Karpas-422 (cell line): ENCODE results near the gene HARS2. TPM values are rescaled to one million over a fixed set of nuclear protein-coding genes. Genes with fewer than 3 reads are reported as not detected.

Source experiments
- DNase-seq: peaks from one replicate; pipeline ENCODE4 v3.0.0-alpha.2; 2015
- H2AFZ ChIP-seq: fragments of 200-600 bp; sonication (generic); 2 replicates; pipeline ENCODE4 v1.6.1; 2014; ENCODE audit warnings: antibody characterized with exemption, low read length, mixed read lengths
- H3K27ac ChIP-seq: fragments of 200-600 bp; sonication (generic); 2 replicates; pipeline ENCODE4 v1.5.1; 2014; ENCODE audit warnings: mild to moderate bottlenecking, low read length, moderate library complexity
- H3K27me3 ChIP-seq: fragments of 200-600 bp; sonication (generic); 2 replicates; pipeline ENCODE4 v1.6.1; 2014; ENCODE audit warnings: low read length, mixed read lengths
- H3K36me3 ChIP-seq: fragments of 200-600 bp; sonication (generic); 2 replicates; pipeline ENCODE4 v1.6.1; 2014; ENCODE audit warnings: low read length, mixed read lengths; ENCODE audit not compliant: insufficient read depth
- H3K4me1 ChIP-seq: fragments of 200-600 bp; sonication (generic); 2 replicates; pipeline ENCODE4 v1.6.1; 2014; ENCODE audit warnings: mild to moderate bottlenecking, low read length, mixed read lengths
- H3K4me2 ChIP-seq: fragments of 200-600 bp; sonication (generic); 2 replicates; pipeline ENCODE4 v1.6.1; 2014; ENCODE audit warnings: low read length, low read depth, mild to moderate bottlenecking; ENCODE audit not compliant: poor library complexity, severe bottlenecking
- H3K4me3 ChIP-seq: fragments of 200-600 bp; sonication (generic); 2 replicates; pipeline ENCODE4 v1.5.1; 2014; ENCODE audit warnings: mild to moderate bottlenecking, antibody characterized with exemption, low read length, mixed read lengths
- H3K79me2 ChIP-seq: fragments of 200-600 bp; sonication (generic); 2 replicates; pipeline ENCODE4 v1.6.1; 2014; ENCODE audit warnings: mild to moderate bottlenecking, low read length, mixed read lengths
- H3K9ac ChIP-seq: fragments of 200-600 bp; sonication (generic); 2 replicates; pipeline ENCODE4 v1.6.0; 2014; ENCODE audit warnings: low read length
- H3K9me2 ChIP-seq: fragments of 200-600 bp; sonication (generic), shearing (Covaris generic); replicated peaks from 2 replicates; pipeline ENCODE4 v1.6.0; 2014; ENCODE audit warnings: mild to moderate bottlenecking, low read length, moderate library complexity; ENCODE audit not compliant: insufficient read depth
- H3K9me3 ChIP-seq: fragments of 300-700, 200-600 bp; sonication (generic); 2 replicates; pipeline ENCODE4 v1.6.1; 2014; ENCODE audit warnings: low read length, mixed read lengths
- H4K20me1 ChIP-seq: fragments of 200-600 bp; sonication (generic); 2 replicates; pipeline ENCODE4 v1.6.1; 2014; ENCODE audit warnings: mild to moderate bottlenecking, antibody characterized with exemption, low read length, low read depth; ENCODE audit not compliant: insufficient read depth
- small RNA-seq: library from RNA; depleted of rRNA; stranded (forward); fragments of <200 nt; gene quantifications from one replicate; pipeline ENCODE3, GENCODE V24; 2014
- total RNA-seq: library from RNA; depleted of rRNA; stranded (reverse); fragments of >200 nt; shearing (Covaris generic); gene quantifications from 2 replicates; pipeline ENCODE4 v1.2.3, GENCODE V29; 2014; ENCODE audit warnings: low replicate concordance; rRNA removed

HARS2 gene
- total RNA-seq, 1 experiment from 2014 or later: 18.1 TPM

DNA sequence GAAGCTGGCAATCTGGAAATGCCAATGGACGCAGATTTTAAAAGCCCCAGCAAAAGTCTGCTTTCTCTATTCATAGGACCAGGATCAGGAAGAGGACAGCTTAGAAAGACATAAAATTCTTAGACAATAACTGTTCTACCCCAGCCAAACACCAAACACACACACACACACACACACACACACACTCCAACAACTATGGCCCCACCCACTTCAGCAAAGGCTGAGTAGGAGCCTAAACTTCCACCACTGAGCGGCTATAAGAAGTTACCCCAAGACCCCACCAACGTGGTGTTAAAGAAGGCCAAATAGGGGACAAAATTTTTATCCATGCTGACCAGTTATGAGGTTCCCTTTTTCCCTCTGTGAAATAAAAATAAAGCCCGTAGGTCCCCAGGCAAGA is 41.8 kb downstream of the HARS2 start:
- DNase-seq: no peak
- no peak overlapping the region for H2AFZ ChIP-seq
- no peak overlapping the region for H3K4me2 ChIP-seq
- 0 out of 2 replicates have a peak, but pooled peaks cover 3% of the 10 kb centered on the region for H3K9me3 ChIP-seq
- H3K27me3 ChIP-seq: no peaks in the 10 kb centered on the region
- no peak overlapping the region for H3K27ac ChIP-seq
- H3K9ac ChIP-seq: no peak overlapping the region
- H3K4me1 ChIP-seq: no peaks in the 10 kb centered on the region
- H3K79me2 ChIP-seq: no peaks in the 10 kb centered on the region
- no peak overlapping the region for H3K4me3 ChIP-seq
- no peaks in the 10 kb centered on the region for H3K9me2 ChIP-seq
- no peaks in the 10 kb centered on the region for H3K36me3 ChIP-seq
- H4K20me1 ChIP-seq: no peaks in the 10 kb centered on the region

DNA sequence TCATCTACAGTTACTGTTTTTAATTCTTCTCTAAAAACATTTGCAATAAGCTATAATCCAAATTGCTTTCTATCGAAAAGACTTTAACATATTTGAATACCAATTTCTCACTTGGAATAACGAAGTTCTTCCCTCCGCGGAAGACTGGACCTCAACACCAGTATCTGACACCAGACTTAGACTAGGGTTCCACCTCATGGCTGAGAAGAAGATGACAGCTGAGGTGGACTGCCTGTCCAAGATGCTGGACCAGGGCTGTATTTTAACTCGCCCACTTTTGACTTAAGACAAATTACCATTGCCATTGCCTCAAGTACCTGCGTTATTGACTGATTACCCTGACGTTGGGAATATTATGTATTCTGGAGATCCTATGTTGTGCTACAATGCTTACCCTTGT is 43.1 kb downstream of the HARS2 start:
- H3K27me3 ChIP-seq: no peaks in the 10 kb centered on the region
- no peak overlapping the region for H3K4me3 ChIP-seq
- no peak overlapping the region for H2AFZ ChIP-seq
- no peaks in the 10 kb centered on the region for H4K20me1 ChIP-seq
- no peaks in the 10 kb centered on the region for H3K9me2 ChIP-seq
- H3K4me2 ChIP-seq: no peak overlapping the region
- no peaks in the 10 kb centered on the region for H3K36me3 ChIP-seq
- no peak overlapping the region for H3K27ac ChIP-seq
- no peaks in the 10 kb centered on the region for H3K79me2 ChIP-seq
- 0 out of 2 replicates have a peak, but pooled peaks cover 3% of the 10 kb centered on the region for H3K9me3 ChIP-seq
- H3K4me1 ChIP-seq: no peaks in the 10 kb centered on the region
- H3K9ac ChIP-seq: no peak overlapping the region
- no peak for DNase-seq

DNA sequence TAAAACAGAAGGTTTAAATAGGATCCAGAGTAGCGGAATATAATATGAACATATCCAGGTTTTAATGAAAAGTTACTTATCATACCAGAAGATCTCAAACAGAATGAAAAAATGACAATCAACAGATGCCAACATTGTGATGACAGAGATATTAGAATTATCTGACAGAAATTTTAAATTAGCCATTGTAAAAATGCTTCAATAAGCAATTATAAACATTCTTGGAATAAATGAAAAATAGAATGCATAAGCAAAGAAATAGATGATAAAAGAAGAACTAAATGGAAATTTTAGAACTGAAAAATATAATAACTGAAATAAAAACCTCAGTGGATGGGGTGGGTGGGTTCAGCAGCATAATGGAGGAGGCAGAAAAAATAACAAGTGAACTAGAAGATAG is 46.2 kb downstream of the HARS2 start:
- Histone ChIP-seq H3K9me3 (0 out of 2 replicates have a peak, but pooled peaks cover 3% of the 10 kb centered on the region), H2AFZ (no peak overlapping the region), H3K36me3 (no peaks in the 10 kb centered on the region), H3K4me1 (no peaks in the 10 kb centered on the region), H3K27me3 (no peaks in the 10 kb centered on the region), H3K4me2 (no peak overlapping the region), H4K20me1 (no peaks in the 10 kb centered on the region), H3K27ac (no peak overlapping the region), H3K9me2 (no peaks in the 10 kb centered on the region), H3K4me3 (no peak overlapping the region), H3K9ac (no peak overlapping the region), H3K79me2 (no peaks in the 10 kb centered on the region)
- no peak for DNase-seq

DNA sequence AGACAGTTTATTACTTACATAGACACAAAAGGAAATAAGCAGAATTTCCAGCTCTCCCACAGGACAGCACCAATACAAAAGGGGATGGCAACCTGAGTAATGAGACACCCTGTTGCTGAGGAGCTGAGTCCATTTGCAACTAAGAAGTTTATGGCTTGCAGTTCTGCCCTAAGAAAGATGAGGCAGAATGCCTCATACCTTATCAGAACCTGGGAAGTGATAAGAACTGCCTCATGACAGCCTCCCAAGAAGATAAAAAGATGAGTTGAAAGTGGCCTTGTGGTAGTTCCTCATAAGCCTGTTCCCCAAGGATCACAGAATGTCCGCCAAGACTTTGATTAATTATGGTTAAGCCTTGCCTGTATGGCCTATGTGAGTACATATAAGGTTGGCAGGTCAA is 50.7 kb downstream of the HARS2 start:
- Histone ChIP-seq H3K36me3 (no peaks in the 10 kb centered on the region), H3K9ac (no peak overlapping the region), H3K9me3 (0 out of 2 replicates have a peak, but pooled peaks cover 3% of the 10 kb centered on the region), H3K9me2 (no peaks in the 10 kb centered on the region), H4K20me1 (no peaks in the 10 kb centered on the region), H3K4me1 (no peaks in the 10 kb centered on the region), H3K79me2 (no peaks in the 10 kb centered on the region), H3K4me2 (no peak overlapping the region), H3K27me3 (no peaks in the 10 kb centered on the region), H3K4me3 (no peak overlapping the region), H2AFZ (no peak overlapping the region), H3K27ac (no peak overlapping the region)
- DNase-seq: no peak

Small RNA genes within 50 kb of the gene (small RNA-seq; reads per million reads assigned to genes)
- gene VTRNA1-1: 36.2 reads per million, percentile 98 among the genes with 10 or more reads in this experiment
- gene VTRNA1-2: not detected
- gene VTRNA1-3: not detected

Other genes with a start within 250 kb of the HARS2 start
- 7.3 and 12.2 TPM in 2 replicates for gene EIF4EBP3, start 143.8 kb upstream of the HARS2 start, total RNA-seq
- gene SRA1, start 134.0 kb upstream of the HARS2 start, total RNA-seq: 27.1 and 45.7 TPM in 2 replicates
- gene APBB3, start 126.9 kb upstream of the HARS2 start, total RNA-seq: 33.2 and 42.2 TPM in 2 replicates
- 19.0 and 33.5 TPM in 2 replicates for gene SLC35A4, start 126.6 kb upstream of the HARS2 start, total RNA-seq
- gene CD14, start 58.3 kb upstream of the HARS2 start, total RNA-seq: not detected in 2 replicates
- gene TMCO6, start 52.0 kb upstream of the HARS2 start, total RNA-seq: 23.8 and 29.9 TPM in 2 replicates
- gene NDUFA2, start 43.8 kb upstream of the HARS2 start, total RNA-seq: 126 and 131 TPM in 2 replicates
- 101 and 106 TPM in 2 replicates for gene IK, start 43.6 kb upstream of the HARS2 start, total RNA-seq
- 15.9 and 21.5 TPM in 2 replicates for gene WDR55, start 26.6 kb upstream of the HARS2 start, total RNA-seq
- gene DND1, start 17.9 kb upstream of the HARS2 start, total RNA-seq: 0.71 and 2.0 TPM in 2 replicates
- gene HARS1, start 85 bp upstream of the HARS2 start, total RNA-seq: 29.9 and 61.0 TPM in 2 replicates
- gene ZMAT2, start 9.0 kb downstream of the HARS2 start, total RNA-seq: 18.1 and 20.6 TPM in 2 replicates
- gene PCDHA1, start 94.7 kb downstream of the HARS2 start, total RNA-seq: not detected in 2 replicates
- gene PCDHA2, start 103.4 kb downstream of the HARS2 start, total RNA-seq: not detected in 2 replicates
- gene PCDHA3, start 109.6 kb downstream of the HARS2 start, total RNA-seq: not detected in 2 replicates
- not detected in 2 replicates for gene PCDHA4, start 115.6 kb downstream of the HARS2 start, total RNA-seq
- not detected in 2 replicates for gene PCDHA5, start 130.2 kb downstream of the HARS2 start, total RNA-seq
- not detected in 2 replicates for gene PCDHA6, start 136.5 kb downstream of the HARS2 start, total RNA-seq
- gene PCDHA7, start 142.8 kb downstream of the HARS2 start, total RNA-seq: not detected in 2 replicates
- gene PCDHA8, start 149.7 kb downstream of the HARS2 start, total RNA-seq: not detected in 2 replicates
- not detected in 2 replicates for gene PCDHA9, start 156.9 kb downstream of the HARS2 start, total RNA-seq
- gene PCDHA10, start 164.4 kb downstream of the HARS2 start, total RNA-seq: not detected in 2 replicates
- gene PCDHA11, start 177.5 kb downstream of the HARS2 start, total RNA-seq: not detected in 2 replicates
- not detected in 2 replicates for gene PCDHA12, start 183.9 kb downstream of the HARS2 start, total RNA-seq
- gene PCDHA13, start 190.7 kb downstream of the HARS2 start, total RNA-seq: not detected in 2 replicates
- not detected in 2 replicates for gene PCDHAC1, start 234.8 kb downstream of the HARS2 start, total RNA-seq